Adrenal gland (tissue), 5 donors: ENCODE results near the gene NPAS3.

ENCODE experiments used
- POLR2A ChIP-seq, 2 donors: fragments of 450-650 bp; IDR thresholded peaks; one replicate each; pipeline ENCODE4 v1.6.1; 2017; ENCODE audit warnings: antibody characterized with exemption in 2 of 2, mild to moderate bottlenecking in 2 of 2, moderate library complexity in 1 of 2
- TF ChIP-seq, protein P1 (sequence below), 6 experiments: fragments of 450-650 bp in 4 of 6; fragments of 200-600 bp in 2 of 6; sonication (generic) in 1 of 6; IDR thresholded peaks; 1 replicate in 5 of 6; 2 replicates in 1 of 6; pipeline versions ENCODE4 v1.5.1 to v1.8.0; 2016 to 2021; ENCODE audit warnings: antibody characterized with exemption in 6 of 6, mild to moderate bottlenecking in 2 of 6, moderate library complexity in 1 of 6
- donor health status: DM: no; HTN: no; CAD: no.

GRCh38 chr14:33657476-33657875 lies 718.8 kb downstream of the NPAS3 start:
- TF ChIP-seq, protein P1, sequence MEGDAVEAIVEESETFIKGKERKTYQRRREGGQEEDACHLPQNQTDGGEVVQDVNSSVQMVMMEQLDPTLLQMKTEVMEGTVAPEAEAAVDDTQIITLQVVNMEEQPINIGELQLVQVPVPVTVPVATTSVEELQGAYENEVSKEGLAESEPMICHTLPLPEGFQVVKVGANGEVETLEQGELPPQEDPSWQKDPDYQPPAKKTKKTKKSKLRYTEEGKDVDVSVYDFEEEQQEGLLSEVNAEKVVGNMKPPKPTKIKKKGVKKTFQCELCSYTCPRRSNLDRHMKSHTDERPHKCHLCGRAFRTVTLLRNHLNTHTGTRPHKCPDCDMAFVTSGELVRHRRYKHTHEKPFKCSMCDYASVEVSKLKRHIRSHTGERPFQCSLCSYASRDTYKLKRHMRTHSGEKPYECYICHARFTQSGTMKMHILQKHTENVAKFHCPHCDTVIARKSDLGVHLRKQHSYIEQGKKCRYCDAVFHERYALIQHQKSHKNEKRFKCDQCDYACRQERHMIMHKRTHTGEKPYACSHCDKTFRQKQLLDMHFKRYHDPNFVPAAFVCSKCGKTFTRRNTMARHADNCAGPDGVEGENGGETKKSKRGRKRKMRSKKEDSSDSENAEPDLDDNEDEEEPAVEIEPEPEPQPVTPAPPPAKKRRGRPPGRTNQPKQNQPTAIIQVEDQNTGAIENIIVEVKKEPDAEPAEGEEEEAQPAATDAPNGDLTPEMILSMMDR (IDR thresholded peaks at IDR 0.05): no peak
- no peak for TF ChIP-seq POLR2A (IDR thresholded peaks at IDR 0.05)
